Pancreas (tissue), 10 donors: ENCODE measurements around the gene TMEM144. TPM values are rescaled to one million over a fixed set of nuclear protein-coding genes. Genes with fewer than 3 reads are reported as not detected.

Experiments
- ATAC-seq, 4 donors: fragments of 200-7000 bp; cut with Tn5 transposase; one replicate each; pipeline versions ENCODE4 v1.8.0 to v1.9.1; 2020; ENCODE audit warnings: mild to moderate bottlenecking in 4 of 4, moderate library complexity in 4 of 4
- DNase-seq, 6 donors: peaks; one replicate each; pipeline ENCODE4 v3.0.0-alpha.2; 2020
- FAIRE-seq: peaks from 2 replicates; lab custom pipeline; 2012; peaks lifted over from hg19 to GRCh38; lab: Jason Lieb, UNC
- H3K27ac ChIP-seq, 4 donors: fragments of 200-600 bp; sonication (generic); 1 replicate in 3 of 4; 2 replicates in 1 of 4; pipeline versions ENCODE4 v1.5.0 to v1.8.0; 2020
- H3K27me3 ChIP-seq, 4 donors: fragments of 200-600 bp; one replicate each; pipeline ENCODE4 v1.8.0; 2021
- H3K36me3 ChIP-seq, 3 donors: fragments of 200-600 bp; sonication (generic) in 1 of 3; one replicate each; pipeline versions ENCODE4 v1.5.0 to v1.8.0; 2020 to 2021
- H3K4me1 ChIP-seq, 3 donors: fragments of 200-600 bp; one replicate each; pipeline ENCODE4 v1.8.0; 2021
- H3K4me3 ChIP-seq, 4 donors: fragments of 200-600 bp; sonication (generic) in 2 of 4; one replicate each; pipeline versions ENCODE4 v1.5.0 to v1.8.0; 2020 to 2021
- H3K9me3 ChIP-seq, 4 donors: fragments of 200-600 bp; one replicate each; pipeline ENCODE4 v1.8.0; 2021
- CTCF ChIP-seq, 4 donors: fragments of 200-600 bp; sonication (generic) in 3 of 4; IDR thresholded peaks; one replicate each; pipeline versions ENCODE4 v1.5.0 to v1.8.0; 2021; ENCODE audit warnings: antibody characterized with exemption in 4 of 4
- WGBS, 2 donors: extraction: QIAGEN DNeasy Blood & Tissue Kit; methylation state at CpG; one replicate each; pipeline ENCODE4 v1.1.7; 2013; 5-methylcytosine and 5-hydroxymethylcytosine counted together
- intact Hi-C, 3 donors: fragments of 100-400 bp; cut with DNase I; formaldehyde crosslinking; loops; one replicate each; pipeline versions ENCODE4 v1.11.1 to v1.14.2; 2022
- polyA plus RNA-seq, 2 donors: library from polyadenylated mRNA; stranded (reverse); fragments of 200-250 nt; gene quantifications; one replicate each; pipeline ENCODE4 v1.2.3, GENCODE V29; 2013
- total RNA-seq, 6 donors: library from RNA; stranded (reverse); fragmentation: NEBNext Ultra II Directional in 4 of 6; extraction: Animal tissue kit (Norgen Biotek cat#: 25700) in 4 of 6; gene quantifications; one replicate each; pipeline versions ENCODE4 v1.2.1 to v1.2.4, GENCODE V29; 2021 to 2023
- donor health status: healthy with polysubstance abuse.
- donor health status: DM: no; HTN: no; CAD: no; lungs with moderate emphysema.
- donor health status: DM: no; HTN: no; CAD: no.
- donor health status: control.
- donor health status: control.
- donor health status: Bipolar disorder and iron deficiency.
- donor health status: DM: yes; HTN: yes; CAD: no.
- donor health status: DM: no; HTN: no; CAD: no.
- donor health status: DM: no; HTN: no; CAD: no.
- donor health status: DM: yes; HTN: yes; CAD: no.

TMEM144 gene
- total and polyA plus RNA-seq, 8 donors = 2.4 to 10.1 (median 7.2) TPM

DNA sequence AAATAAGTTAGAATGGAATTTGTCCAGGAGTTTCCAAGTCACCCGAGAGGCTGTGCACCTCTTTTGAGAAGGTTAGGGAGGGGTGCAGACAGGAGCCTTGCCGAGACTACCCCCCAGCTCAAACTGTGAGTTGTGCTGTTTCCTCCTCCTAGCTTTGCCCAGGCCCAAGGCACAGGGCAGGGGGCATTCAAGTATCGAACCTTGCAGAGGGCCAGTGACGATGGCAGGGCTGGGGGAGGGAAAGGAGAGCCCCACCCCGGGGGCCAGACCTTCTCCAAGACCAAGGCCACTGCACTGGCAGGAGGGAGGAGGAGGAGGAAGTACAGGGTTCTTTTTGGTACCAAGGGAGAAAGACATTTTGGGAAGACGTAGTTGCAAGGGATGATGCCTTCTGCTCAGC, 80.6 kb downstream of the TMEM144 start:
- no peaks in the 10 kb centered on the region for H3K36me3 ChIP-seq
- no peaks in the 10 kb centered on the region for H3K4me1 ChIP-seq
- no peak for TF ChIP-seq CTCF (IDR thresholded peaks at IDR 0.05)
- no peaks in the 10 kb centered on the region for H3K27me3 ChIP-seq
- no peak overlapping the region for H3K4me3 ChIP-seq
- intact Hi-C loops = no loop called here
- DNase-seq (peak in 1 of 6 donors; percentile 24), ATAC-seq (no peak), FAIRE-seq (no peak)
- H3K27ac ChIP-seq = no peak overlapping the region
- WGBS, 2 donors = 86 to 87% methylated on average over 6 of the region's 6 CpGs
- H3K9me3 ChIP-seq = no peaks in the 10 kb centered on the region

GRCh38 chr4:158291334-158292055, 81.2 kb downstream of the TMEM144 start:
- no peak for FAIRE-seq
- Histone ChIP-seq H3K9me3 (no peaks in the 10 kb centered on the region), H3K4me1 (no peaks in the 10 kb centered on the region), H3K36me3 (no peaks in the 10 kb centered on the region), H3K27ac (no peak overlapping the region), H3K4me3 (no peak overlapping the region), H3K27me3 (no peaks in the 10 kb centered on the region)
- intact Hi-C loops = no loop called here
- WGBS, 2 donors = 87 to 90% methylated on average over 11 of the region's 11 CpGs
- no peak for TF ChIP-seq CTCF (IDR thresholded peaks at IDR 0.05)
- DNase-seq = peak in 1 of 6 donors; percentile 57
- no peak for ATAC-seq

DNA sequence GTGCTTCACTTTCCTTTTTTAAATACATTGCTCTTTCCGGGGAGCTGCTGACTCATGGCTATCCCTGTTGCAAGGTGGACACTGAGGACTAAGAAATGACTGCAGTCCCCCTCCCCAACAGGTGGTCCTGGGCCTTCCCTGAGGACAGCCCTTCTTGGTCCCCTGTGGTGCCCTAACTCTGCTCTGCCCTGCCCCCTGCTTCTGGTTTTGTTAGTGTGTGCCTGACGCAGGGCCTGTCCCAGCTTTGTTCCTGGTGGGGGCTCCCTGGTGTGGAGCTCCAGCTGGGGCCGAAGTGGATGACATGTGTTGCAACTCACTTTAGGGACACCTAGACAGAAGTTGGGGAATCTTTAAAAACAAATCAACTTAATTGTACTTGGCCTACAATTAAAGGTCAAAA, 81.9 kb downstream of the TMEM144 start:
- no peaks in the 10 kb centered on the region for H3K36me3 ChIP-seq
- DNase-seq (peak in 1 of 6 donors; percentile 24), FAIRE-seq (no peak), ATAC-seq (no peak)
- H3K4me1 ChIP-seq = no peaks in the 10 kb centered on the region
- no peak overlapping the region for H3K27ac ChIP-seq
- 90 to 94% methylated on average over 3 of the region's 3 CpGs for WGBS, 2 donors
- H3K4me3 ChIP-seq = no peak overlapping the region
- no peak for TF ChIP-seq CTCF (IDR thresholded peaks at IDR 0.05)
- no peaks in the 10 kb centered on the region for H3K9me3 ChIP-seq
- intact Hi-C loops = no loop called here
- no peaks in the 10 kb centered on the region for H3K27me3 ChIP-seq

- peaks cover 0 to 12% (median 0%) of the 10 kb centered on the region in 3 donors for H3K4me1 ChIP-seq
- WGBS, 2 donors = 93 to 94% methylated on average over 2 of the region's 2 CpGs
- ATAC-seq = no peak
- intact Hi-C loops = no loop called here
- H3K36me3 ChIP-seq = no peaks in the 10 kb centered on the region
- no peak for DNase-seq
- FAIRE-seq = no peak
- H3K9me3 ChIP-seq = no peaks in the 10 kb centered on the region
- H3K27ac ChIP-seq = no peak overlapping the region
- no peaks in the 10 kb centered on the region for H3K27me3 ChIP-seq
- H3K4me3 ChIP-seq = no peak overlapping the region
- no peak for TF ChIP-seq CTCF (IDR thresholded peaks at IDR 0.05)
Observed at GRCh38 chr4:158295053-158295452, 84.8 kb downstream of the TMEM144 start.

DNA sequence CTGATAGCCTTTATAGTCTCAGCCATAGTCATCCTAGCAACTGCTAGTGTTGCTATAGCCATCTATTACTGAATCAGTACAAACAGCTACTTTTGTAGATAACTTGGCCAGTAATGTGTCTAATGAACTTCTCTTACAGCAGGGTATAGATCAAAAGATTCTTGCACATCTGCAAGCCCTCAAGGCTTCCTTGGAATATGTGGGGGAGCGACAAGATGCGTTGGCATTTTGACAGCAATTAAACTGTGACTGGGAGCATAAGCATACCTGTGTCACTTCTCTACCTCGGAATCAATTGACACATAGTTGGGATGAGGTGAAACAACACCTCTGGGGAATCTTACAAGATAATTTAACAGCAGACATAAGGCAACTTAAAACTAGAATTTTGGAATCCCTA, 87.6 kb downstream of the TMEM144 start:
- WGBS, 2 donors = 90 to 94% methylated on average over 3 of the region's 3 CpGs
- DNase-seq (no peak), FAIRE-seq (no peak), ATAC-seq (no peak)
- no peak for TF ChIP-seq CTCF (IDR thresholded peaks at IDR 0.05)
- Histone ChIP-seq H3K36me3 (no peaks in the 10 kb centered on the region), H3K4me3 (no peak overlapping the region), H3K4me1 (peaks cover 0 to 12% (median 0%) of the 10 kb centered on the region in 3 donors), H3K27ac (no peak overlapping the region), H3K27me3 (no peaks in the 10 kb centered on the region), H3K9me3 (no peaks in the 10 kb centered on the region)
- intact Hi-C loops = no loop called here
